ENCODE measurements around the gene CACNA2D4.

CACNA2D4 gene

GRCh38 chr12:1747609-1748008 lies 170.8 kb downstream of the CACNA2D4 start:
- no peak for TF ChIP-seq CTCF (conservative IDR thresholded peaks at IDR 0.05; ENCODE audit: low read depth, low read length)
- Histone ChIP-seq H3K9ac (no peak overlapping the region), H3K4me2 (no peak overlapping the region), H3K79me2 (ENCODE audit: insufficient read depth, low read depth) (no peaks in the 10 kb centered on the region; the same call in 1 of the 2 replicates), H3K4me3 (IDR thresholded peaks at IDR 0.05; ENCODE audit: insufficient read depth, low read depth, low read length) (no peak overlapping the region), H3K27ac (no peak overlapping the region), H4K20me1 (ENCODE audit: insufficient read depth) (no peaks in the 10 kb centered on the region), H3K36me3 (ENCODE audit: insufficient read depth) (no peaks in the 10 kb centered on the region), H3K4me1 (ENCODE audit: low read depth, poor library complexity, severe bottlenecking) (no peaks in the 10 kb centered on the region), H3K27me3 (ENCODE audit: insufficient read depth, low read depth) (no peaks in the 10 kb centered on the region), H2AFZ (ENCODE audit: low read depth) (no peak overlapping the region)

- Histone ChIP-seq H3K27ac (no peak overlapping the region), H3K9ac (no peak overlapping the region), H4K20me1 (ENCODE audit: insufficient read depth) (no peaks in the 10 kb centered on the region), H3K4me1 (ENCODE audit: low read depth, poor library complexity, severe bottlenecking) (peaks cover 2% of the 10 kb centered on the region), H3K36me3 (ENCODE audit: insufficient read depth) (no peaks in the 10 kb centered on the region), H3K4me2 (no peak overlapping the region), H2AFZ (ENCODE audit: low read depth) (no peak overlapping the region), H3K79me2 (ENCODE audit: insufficient read depth, low read depth) (peaks cover 8% of the 10 kb centered on the region; the same call in 1 of the 2 replicates), H3K27me3 (ENCODE audit: insufficient read depth, low read depth) (no peaks in the 10 kb centered on the region), H3K4me3 (IDR thresholded peaks at IDR 0.05; ENCODE audit: insufficient read depth, low read depth, low read length) (no peak overlapping the region)
- no peak for TF ChIP-seq CTCF (conservative IDR thresholded peaks at IDR 0.05; ENCODE audit: low read depth, low read length)
Observed at GRCh38 chr12:1744932-1745331, 173.5 kb downstream of the CACNA2D4 start.

All from KMS-11 (cell line).